Sigmoid colon (tissue), 4 donors: ENCODE measurements around the gene PIP4K2C.

Experiments used
- EP300 ChIP-seq, 4 donors: sonication (generic); formaldehyde crosslinking; IDR thresholded peaks; one replicate each; pipeline ENCODE4 v1.6.1; 2017; ENCODE audit warnings: antibody characterized with exemption in 4 of 4
- POLR2A ChIP-seq, 2 donors: fragments of 450-650 bp; IDR thresholded peaks; one replicate each; pipeline ENCODE4 v1.6.1; 2016; ENCODE audit warnings: antibody characterized with exemption in 2 of 2, mild to moderate bottlenecking in 2 of 2, moderate library complexity in 2 of 2
- TF ChIP-seq, protein P1 (sequence below), 4 experiments: fragments of 450-650 bp in 3 of 4; fragments of 200-600 bp in 1 of 4; IDR thresholded peaks; one replicate each; pipeline ENCODE4 v1.5.1; 2016 to 2019; ENCODE audit warnings: antibody characterized with exemption in 4 of 4, mild to moderate bottlenecking in 3 of 4, moderate library complexity in 2 of 4

- TF ChIP-seq, protein P1, sequence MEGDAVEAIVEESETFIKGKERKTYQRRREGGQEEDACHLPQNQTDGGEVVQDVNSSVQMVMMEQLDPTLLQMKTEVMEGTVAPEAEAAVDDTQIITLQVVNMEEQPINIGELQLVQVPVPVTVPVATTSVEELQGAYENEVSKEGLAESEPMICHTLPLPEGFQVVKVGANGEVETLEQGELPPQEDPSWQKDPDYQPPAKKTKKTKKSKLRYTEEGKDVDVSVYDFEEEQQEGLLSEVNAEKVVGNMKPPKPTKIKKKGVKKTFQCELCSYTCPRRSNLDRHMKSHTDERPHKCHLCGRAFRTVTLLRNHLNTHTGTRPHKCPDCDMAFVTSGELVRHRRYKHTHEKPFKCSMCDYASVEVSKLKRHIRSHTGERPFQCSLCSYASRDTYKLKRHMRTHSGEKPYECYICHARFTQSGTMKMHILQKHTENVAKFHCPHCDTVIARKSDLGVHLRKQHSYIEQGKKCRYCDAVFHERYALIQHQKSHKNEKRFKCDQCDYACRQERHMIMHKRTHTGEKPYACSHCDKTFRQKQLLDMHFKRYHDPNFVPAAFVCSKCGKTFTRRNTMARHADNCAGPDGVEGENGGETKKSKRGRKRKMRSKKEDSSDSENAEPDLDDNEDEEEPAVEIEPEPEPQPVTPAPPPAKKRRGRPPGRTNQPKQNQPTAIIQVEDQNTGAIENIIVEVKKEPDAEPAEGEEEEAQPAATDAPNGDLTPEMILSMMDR (IDR thresholded peaks at IDR 0.05): no peak
- TF ChIP-seq EP300 (IDR thresholded peaks at IDR 0.05): no peak
- no peak for TF ChIP-seq POLR2A (IDR thresholded peaks at IDR 0.05)
These were observed 33.6 kb downstream of the PIP4K2C start for GRCh38 chr12:57624441-57625220.
